Mesangial cell (primary cell): Measurements from ENCODE around the gene TRDN. TPM values are rescaled to one million over a fixed set of nuclear protein-coding genes. Genes with fewer than 3 reads are reported as not detected.

Source experiments
- total RNA-seq: library from RNA; depleted of rRNA; stranded (reverse); fragments of >200 nt; gene quantifications from 2 replicates; pipeline ENCODE4 v1.2.3, GENCODE V29; 2015

The TRDN gene, protein sequence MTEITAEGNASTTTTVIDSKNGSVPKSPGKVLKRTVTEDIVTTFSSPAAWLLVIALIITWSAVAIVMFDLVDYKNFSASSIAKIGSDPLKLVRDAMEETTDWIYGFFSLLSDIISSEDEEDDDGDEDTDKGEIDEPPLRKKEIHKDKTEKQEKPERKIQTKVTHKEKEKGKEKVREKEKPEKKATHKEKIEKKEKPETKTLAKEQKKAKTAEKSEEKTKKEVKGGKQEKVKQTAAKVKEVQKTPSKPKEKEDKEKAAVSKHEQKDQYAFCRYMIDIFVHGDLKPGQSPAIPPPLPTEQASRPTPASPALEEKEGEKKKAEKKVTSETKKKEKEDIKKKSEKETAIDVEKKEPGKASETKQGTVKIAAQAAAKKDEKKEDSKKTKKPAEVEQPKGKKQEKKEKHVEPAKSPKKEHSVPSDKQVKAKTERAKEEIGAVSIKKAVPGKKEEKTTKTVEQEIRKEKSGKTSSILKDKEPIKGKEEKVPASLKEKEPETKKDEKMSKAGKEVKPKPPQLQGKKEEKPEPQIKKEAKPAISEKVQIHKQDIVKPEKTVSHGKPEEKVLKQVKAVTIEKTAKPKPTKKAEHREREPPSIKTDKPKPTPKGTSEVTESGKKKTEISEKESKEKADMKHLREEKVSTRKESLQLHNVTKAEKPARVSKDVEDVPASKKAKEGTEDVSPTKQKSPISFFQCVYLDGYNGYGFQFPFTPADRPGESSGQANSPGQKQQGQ
- total RNA-seq = not detected in 2 replicates

DNA sequence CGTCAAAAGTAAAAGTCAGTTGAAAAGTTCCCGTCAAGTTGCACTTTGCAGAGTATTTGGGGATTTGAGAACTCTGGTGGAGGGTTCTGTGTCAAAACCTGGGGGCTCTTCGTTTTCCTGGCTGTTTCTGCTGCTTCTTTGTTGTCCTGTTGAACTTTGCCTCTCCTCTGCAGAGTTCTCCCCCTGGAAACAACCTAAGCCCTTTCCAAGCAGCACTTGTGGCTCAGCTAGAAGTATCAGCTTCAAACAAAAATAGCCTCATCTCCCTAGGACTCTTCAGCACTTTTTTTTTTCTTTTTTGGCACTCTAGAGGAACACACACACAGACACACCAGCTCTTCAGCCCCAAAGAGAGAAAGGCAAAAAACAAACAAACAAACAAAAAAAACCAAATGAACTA lies at the start of gene TRDN:
Gene TRDN, minus strand, starts transcription at position 169 of the 400 bp plus-strand sequence. CDS start 175 bp downstream, outside the sequence.

Other genes with a start within 250 kb of the TRDN start
- gene NKAIN2, start 166.9 kb upstream of the TRDN start, total RNA-seq = 0.33 and 0.76 TPM in 2 replicates